IPS-18a (cell line): ENCODE results near the gene PWWP2B.

Source experiments
- H3K27ac ChIP-seq: one replicate; pipeline ENCODE4 v1.5.1; 2013; ENCODE audit warnings: low read length
- H3K27me3 ChIP-seq: one replicate; pipeline ENCODE4 v1.6.1; 2013; ENCODE audit warnings: mild to moderate bottlenecking, low read length; ENCODE audit not compliant: control insufficient read depth, insufficient read depth
- H3K36me3 ChIP-seq: one replicate; pipeline ENCODE4 v1.6.1; 2013; ENCODE audit warnings: low read depth, low read length; ENCODE audit not compliant: control insufficient read depth
- H3K4me1 ChIP-seq: one replicate; pipeline ENCODE4 v1.6.1; 2013; ENCODE audit warnings: low read depth, low read length; ENCODE audit not compliant: control insufficient read depth
- H3K4me3 ChIP-seq: one replicate; pipeline ENCODE4 v1.5.1; 2013; ENCODE audit warnings: low read length
- H3K9ac ChIP-seq: one replicate; pipeline ENCODE4 v1.6.1; 2013; ENCODE audit warnings: mild to moderate bottlenecking, low read length, moderate library complexity
- H3K9me3 ChIP-seq: one replicate; pipeline ENCODE4 v1.6.1; 2013; ENCODE audit warnings: low read depth, low read length; ENCODE audit not compliant: control insufficient read depth

The PWWP2B gene

DNA sequence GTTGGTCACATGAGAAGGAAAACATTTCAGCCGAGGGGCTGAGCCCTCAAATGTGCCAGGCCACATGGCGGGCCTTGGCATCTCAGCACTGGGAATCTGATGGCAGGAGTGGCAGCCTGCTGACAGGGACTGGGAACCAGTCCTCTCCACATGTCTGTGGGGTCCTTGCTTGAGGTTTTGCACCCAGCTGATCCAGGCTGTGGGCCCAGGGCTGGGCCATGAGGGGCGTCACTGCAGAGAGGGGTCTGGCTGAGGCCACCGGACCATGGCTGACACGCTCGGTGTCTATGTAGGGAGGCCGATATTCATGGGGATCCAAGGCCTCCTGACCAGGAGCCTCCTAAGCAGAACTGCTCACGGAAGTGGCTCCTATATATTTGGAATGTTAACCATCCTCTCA, 31.0 kb upstream of the PWWP2B start:
- Histone ChIP-seq H3K27ac (no peak overlapping the region), H3K4me1 (no peaks in the 10 kb centered on the region), H3K9me3 (no peaks in the 10 kb centered on the region), H3K9ac (no peak overlapping the region), H3K27me3 (no peaks in the 10 kb centered on the region), H3K4me3 (no peak overlapping the region), H3K36me3 (no peaks in the 10 kb centered on the region)

DNA sequence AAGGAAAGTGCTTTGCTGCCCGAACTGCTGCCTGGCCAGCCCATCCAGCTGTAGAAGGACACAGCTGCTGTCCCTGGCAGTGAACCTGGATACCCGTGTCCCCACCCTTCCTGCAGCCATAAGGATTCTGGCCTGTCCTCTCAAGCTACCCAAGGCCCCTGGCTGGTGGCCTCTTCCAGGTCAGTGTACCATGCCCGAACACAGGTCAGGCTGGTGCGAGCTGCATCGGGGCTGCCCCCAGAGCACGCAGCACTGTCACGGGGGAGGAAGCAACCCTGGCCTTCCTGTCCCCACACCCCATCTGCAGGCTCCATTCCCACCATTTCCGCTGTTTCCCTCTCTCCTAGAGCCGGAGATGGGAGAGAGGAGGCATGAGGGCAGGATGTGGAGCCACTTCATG, 30.5 kb upstream of the PWWP2B start:
- no peaks in the 10 kb centered on the region for H3K36me3 ChIP-seq
- H3K27ac ChIP-seq: no peak overlapping the region
- no peaks in the 10 kb centered on the region for H3K9me3 ChIP-seq
- H3K9ac ChIP-seq: no peak overlapping the region
- no peaks in the 10 kb centered on the region for H3K27me3 ChIP-seq
- H3K4me3 ChIP-seq: no peak overlapping the region
- H3K4me1 ChIP-seq: no peaks in the 10 kb centered on the region

DNA sequence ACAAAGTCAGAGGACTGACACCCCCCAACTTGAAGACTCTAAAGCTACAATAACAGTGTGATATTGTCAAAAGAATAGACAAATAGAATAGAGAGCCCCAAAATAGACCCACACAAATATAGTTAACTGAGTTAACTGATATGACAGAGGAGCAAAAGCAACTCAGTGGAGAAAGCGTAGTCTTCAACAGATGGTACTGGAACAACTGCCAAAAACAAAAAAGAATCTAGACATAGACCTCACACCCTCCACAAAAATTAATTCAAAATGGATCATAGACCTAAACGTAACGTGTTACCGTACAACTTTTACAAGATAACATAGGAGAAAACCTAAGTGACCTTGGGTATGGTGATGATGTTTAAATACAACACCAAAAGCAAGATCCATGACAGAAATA, 28.6 kb upstream of the PWWP2B start:
- Histone ChIP-seq H3K9ac (no peak overlapping the region), H3K27me3 (no peaks in the 10 kb centered on the region), H3K27ac (no peak overlapping the region), H3K4me1 (no peaks in the 10 kb centered on the region), H3K36me3 (no peaks in the 10 kb centered on the region), H3K9me3 (no peaks in the 10 kb centered on the region), H3K4me3 (no peak overlapping the region)

DNA sequence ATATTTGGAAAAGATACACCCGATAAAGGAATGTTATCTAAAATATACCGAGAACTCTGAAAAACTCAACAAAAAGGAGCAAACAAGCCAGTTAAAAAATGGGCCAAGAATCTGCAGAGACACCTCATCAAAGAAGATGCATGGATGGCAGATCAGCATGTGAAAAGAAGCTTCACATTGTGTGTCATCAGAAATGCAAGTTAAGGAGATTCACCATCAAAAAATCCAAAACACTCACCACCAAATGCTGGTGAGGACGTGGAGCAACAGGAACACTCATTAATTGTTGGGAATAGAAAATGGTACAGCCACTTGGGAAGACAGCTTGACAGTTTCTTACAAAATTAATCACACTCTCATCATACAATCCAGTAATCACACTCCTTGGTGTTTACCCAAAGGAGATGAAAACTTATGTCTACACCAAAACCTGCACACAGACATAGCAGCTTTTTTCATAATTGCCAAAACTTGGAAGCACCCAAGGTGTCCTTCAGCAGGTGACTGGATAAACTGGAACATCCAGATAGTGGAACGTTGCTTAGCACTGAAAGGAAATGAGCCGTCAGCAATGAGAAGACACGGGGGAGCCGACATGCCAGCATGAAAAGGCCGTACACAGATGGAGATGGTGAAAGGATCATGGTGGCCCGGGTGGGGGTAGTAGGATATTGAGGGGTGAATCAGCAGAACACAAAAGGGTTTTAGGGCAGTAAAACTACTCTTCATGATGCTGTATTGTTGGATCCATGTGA, 27.9 kb upstream of the PWWP2B start:
- no peak overlapping the region for H3K9ac ChIP-seq
- no peaks in the 10 kb centered on the region for H3K9me3 ChIP-seq
- no peak overlapping the region for H3K27ac ChIP-seq
- H3K27me3 ChIP-seq: no peaks in the 10 kb centered on the region
- no peaks in the 10 kb centered on the region for H3K36me3 ChIP-seq
- no peaks in the 10 kb centered on the region for H3K4me1 ChIP-seq
- no peak overlapping the region for H3K4me3 ChIP-seq

DNA sequence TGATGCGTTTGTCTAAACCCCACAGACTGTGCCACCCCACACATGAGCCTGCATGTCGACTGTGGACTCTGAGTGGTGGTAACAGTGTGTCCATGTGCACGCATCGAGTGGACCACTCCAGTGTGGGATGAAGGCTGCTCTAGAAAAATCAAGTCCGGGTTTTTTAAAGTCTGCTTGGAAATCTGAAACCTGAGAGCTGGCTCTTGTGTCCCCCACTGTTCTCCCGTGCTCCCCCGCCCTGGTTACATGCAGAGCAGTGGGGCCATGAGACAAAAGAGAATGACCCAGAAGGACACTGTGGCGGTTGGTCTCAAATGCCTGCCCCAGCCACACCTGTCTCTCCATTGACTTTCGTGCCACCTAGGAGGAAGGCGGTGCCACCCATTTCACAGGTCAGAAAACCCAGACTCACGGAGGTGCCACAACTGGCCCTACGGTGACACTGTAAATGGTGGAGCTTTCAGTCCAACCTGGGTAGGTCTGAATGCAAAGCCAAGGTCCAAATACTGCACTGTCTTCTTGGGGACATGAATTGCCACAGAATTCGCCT, 27.3 kb upstream of the PWWP2B start:
- no peak overlapping the region for H3K27ac ChIP-seq
- no peak overlapping the region for H3K4me3 ChIP-seq
- no peaks in the 10 kb centered on the region for H3K4me1 ChIP-seq
- H3K27me3 ChIP-seq: no peaks in the 10 kb centered on the region
- H3K36me3 ChIP-seq: no peaks in the 10 kb centered on the region
- no peak overlapping the region for H3K9ac ChIP-seq
- no peaks in the 10 kb centered on the region for H3K9me3 ChIP-seq

DNA sequence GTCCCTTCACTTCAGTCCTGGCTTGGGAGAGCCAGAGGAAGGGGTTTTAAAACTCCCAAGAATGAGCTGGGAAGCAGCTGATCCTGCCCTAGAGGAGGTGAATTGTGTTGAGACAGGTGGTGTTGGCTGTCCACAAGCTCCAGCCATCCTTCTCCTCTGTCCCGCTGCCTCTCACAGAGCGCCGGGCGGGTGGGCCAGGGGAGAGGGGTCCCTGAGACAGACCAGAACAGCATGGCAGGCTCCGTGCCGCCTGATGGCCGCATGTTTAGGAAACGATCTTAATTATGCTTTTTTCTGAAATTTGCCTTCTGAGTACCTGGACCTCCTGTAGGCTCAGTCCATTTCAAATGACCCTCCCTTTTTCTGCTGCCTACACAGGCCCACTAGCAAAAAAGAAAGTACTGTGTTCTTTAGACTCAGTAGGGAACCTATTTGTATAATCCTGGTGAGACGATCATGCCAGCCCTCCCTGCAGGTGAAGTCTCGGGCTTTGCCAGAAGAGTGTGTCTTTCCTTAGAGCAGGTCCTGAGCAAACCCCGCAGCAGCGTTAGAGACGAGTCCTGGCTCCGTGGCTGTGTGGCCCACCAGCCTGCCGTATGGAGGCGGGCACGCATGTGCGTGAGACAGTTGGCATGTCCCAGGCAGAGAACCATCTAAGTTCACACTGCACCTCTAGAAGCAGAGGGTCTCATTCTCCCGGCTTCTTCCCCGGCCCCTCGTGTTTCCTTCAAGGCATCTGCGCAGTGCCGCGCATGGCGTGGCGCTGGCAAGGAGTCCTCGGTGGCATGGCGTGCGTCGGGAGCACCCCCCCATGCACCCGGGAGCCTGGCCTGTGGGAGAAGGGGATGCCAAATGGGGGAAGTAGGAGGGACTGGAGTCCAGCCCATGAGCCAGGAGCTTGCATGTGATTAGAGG, 26.3 kb upstream of the PWWP2B start:
- Histone ChIP-seq H3K4me3 (no peak overlapping the region), H3K4me1 (no peaks in the 10 kb centered on the region), H3K27ac (no peak overlapping the region), H3K9me3 (no peaks in the 10 kb centered on the region), H3K36me3 (no peaks in the 10 kb centered on the region), H3K9ac (no peak overlapping the region), H3K27me3 (no peaks in the 10 kb centered on the region)

DNA sequence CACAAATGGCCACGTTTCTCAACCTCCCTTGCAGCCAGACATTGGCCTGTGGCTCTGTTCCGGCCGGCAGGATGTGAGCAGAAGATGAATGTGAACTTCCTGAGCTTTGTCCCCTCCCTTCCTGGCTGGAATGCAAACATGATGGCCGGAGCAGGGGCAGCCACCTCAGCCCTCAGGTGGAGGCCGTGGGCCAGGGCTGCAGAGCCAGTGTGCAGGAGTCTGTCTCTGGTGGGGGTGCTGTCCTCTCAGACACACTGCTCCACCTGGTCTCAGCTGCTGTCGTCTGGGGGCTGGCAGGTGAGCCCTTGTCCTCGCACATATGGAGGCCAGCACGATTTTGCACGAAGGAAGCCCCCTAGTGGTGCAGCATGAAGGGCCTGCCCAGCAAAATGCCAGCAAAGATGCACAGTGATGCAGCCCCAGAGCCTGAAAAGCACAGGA, 25.3 kb upstream of the PWWP2B start:
- no peaks in the 10 kb centered on the region for H3K4me1 ChIP-seq
- H3K9me3 ChIP-seq: no peaks in the 10 kb centered on the region
- no peak overlapping the region for H3K27ac ChIP-seq
- H3K9ac ChIP-seq: no peak overlapping the region
- no peaks in the 10 kb centered on the region for H3K36me3 ChIP-seq
- no peaks in the 10 kb centered on the region for H3K27me3 ChIP-seq
- H3K4me3 ChIP-seq: no peak overlapping the region

DNA sequence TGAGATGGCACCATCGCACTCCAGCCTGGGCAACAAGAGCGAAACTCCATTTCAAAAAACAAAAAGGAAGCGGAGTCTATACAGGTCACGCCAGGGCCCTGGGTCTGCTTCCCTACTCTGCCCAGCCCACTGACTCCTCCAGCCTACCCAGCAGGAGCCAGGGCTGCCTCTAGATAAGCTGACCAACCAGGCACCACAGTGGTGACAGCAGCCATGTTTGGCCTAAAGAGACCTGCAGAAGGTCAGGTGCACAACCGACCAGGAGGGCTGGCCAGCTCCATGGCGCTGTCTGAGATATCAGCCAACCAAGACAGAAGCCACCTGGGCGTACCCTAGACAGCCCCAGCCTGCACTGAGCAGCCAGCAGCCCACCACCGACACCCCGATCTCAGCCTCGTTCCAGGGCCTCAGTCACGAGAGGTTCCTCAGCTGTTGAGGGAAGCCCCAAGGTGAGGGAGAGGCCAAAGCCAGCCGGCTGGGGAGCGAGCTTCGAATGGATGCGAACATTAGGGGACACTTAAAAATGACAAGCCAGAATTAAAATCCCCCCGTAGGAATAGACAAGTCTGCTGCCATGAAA, 24.4 kb upstream of the PWWP2B start:
- Histone ChIP-seq H3K9ac (no peak overlapping the region), H3K4me3 (no peak overlapping the region), H3K9me3 (no peaks in the 10 kb centered on the region), H3K4me1 (no peaks in the 10 kb centered on the region), H3K36me3 (no peaks in the 10 kb centered on the region), H3K27ac (no peak overlapping the region), H3K27me3 (no peaks in the 10 kb centered on the region)

DNA sequence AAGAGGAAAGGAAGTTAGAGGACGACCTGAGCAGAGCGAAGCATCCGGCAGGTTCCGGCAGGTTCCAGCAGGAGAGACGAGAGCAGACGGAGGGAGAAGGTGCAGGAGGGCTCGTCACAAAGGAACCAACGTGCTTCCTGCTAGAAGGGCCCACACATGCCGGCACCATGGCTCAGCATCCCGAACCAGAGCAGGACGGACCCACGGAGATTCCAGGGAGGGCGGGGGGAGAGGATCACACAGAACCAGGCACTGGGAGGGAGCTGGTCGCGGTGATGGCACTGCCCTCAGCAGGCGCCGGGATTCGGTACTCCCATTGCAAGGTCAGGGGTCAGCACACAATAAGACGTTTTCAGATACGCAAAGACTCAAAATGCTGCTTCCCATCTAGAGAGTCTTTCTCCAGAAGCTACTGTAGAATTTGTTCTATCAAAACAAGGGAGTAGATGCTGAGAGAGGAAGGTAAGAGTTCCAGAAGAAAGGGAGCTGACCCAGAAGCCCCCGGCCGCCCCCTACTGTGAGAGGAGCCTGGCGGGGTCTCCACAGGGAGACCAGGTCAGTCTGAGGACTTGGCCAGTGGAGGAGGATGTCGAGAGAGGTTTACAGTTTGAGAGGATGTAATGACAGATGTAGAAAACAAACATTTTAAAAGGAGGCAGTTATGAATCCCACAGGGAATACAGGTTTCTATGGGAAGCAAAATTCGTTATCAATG, 23.6 kb upstream of the PWWP2B start:
- Histone ChIP-seq H3K36me3 (no peaks in the 10 kb centered on the region), H3K4me1 (no peaks in the 10 kb centered on the region), H3K27me3 (no peaks in the 10 kb centered on the region), H3K9ac (no peak overlapping the region), H3K9me3 (no peaks in the 10 kb centered on the region), H3K27ac (no peak overlapping the region), H3K4me3 (no peak overlapping the region)

DNA sequence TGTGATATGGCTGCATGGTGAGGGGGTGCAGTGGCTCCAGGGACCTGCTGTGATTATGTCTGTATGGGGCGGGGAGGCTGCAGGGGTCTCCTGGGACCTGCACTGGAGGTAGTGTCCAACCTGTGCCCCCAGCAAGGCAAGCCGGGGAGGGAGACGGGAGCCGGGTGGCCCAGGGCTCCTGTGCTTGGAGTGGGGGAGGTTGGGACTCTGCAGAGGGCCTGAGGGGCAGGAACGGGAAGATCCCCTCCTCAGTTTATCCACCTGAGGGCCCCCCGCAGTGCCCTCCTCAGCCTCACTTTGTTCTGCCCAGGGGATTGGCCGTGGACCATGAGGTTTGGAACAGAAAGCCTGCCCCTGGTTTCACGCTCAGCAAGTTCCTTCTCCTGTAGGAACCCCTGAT, 22.8 kb upstream of the PWWP2B start:
- no peak overlapping the region for H3K27ac ChIP-seq
- no peaks in the 10 kb centered on the region for H3K9me3 ChIP-seq
- H3K4me1 ChIP-seq: no peaks in the 10 kb centered on the region
- no peaks in the 10 kb centered on the region for H3K27me3 ChIP-seq
- no peak overlapping the region for H3K9ac ChIP-seq
- no peak overlapping the region for H3K4me3 ChIP-seq
- no peaks in the 10 kb centered on the region for H3K36me3 ChIP-seq

DNA sequence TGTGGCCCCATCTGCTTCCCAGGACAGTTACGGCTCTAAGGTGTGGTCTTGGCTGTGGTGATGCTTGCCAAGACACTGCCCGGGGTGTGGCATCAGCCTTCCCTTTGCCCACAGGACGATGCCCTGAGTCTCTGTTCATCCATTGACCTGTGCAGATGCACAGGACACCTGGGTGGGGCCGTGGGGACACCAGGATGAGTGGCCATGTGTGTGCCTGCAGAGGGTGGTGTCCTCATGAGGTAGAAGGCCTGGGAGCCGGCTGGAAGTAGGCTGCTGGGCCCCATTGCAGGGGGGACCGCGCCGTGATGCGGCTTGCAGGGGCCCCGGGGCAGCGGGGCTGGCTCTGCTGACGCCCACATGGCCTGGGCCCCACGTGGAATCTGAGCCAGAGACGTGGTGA, 22.4 kb upstream of the PWWP2B start:
- Histone ChIP-seq H3K36me3 (no peaks in the 10 kb centered on the region), H3K27me3 (no peaks in the 10 kb centered on the region), H3K9ac (no peak overlapping the region), H3K4me3 (no peak overlapping the region), H3K9me3 (no peaks in the 10 kb centered on the region), H3K4me1 (no peaks in the 10 kb centered on the region), H3K27ac (no peak overlapping the region)
